HuH-7.5 (cell line): ENCODE data around the gene HIRIP3.
"Not testable (repeated sequence)": the region's sequence is repeated elsewhere in the genome, so short reads cannot be mapped to it uniquely, and the experiment has no call there.

Experiments used
- DNase-seq: peaks from one replicate; pipeline ENCODE4 v3.0.0; 2011; ENCODE audit warnings: low spot score

HIRIP3 gene

DNA sequence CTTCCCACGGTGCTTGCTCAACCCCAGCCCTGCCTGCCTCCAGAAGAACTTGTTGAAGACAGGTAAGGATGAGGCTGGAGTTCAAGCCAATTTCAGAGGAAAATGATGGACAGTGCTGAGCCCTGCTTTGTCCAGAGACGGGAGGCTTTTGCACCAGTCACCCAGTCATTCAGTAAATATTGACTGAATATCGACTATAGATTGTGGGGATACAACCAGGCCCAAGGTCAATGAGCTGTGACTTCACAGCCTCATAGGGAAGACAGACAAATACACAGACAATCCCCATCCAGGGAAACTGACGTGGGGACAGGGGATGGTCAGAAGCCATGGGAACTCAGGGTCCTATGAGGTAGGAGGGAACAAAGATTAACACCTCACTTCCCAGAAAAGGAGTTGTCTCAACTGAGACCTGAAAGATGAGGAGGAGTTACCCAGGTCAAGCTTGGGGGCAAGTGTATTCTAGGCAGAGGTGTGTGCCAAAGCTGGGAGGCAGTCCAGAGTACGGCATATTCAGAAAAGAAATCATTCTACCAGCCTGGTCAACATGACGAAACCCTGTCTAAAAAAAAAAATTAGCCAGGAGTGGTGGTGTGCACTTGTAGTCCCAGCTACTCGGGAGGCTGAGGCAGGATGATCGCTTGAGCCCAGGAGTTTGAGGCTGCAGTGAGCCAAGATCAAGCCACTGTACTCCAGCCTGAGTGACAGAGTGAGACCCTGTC is 21.3 kb upstream of the HIRIP3 start:
- no peak for DNase-seq

DNA sequence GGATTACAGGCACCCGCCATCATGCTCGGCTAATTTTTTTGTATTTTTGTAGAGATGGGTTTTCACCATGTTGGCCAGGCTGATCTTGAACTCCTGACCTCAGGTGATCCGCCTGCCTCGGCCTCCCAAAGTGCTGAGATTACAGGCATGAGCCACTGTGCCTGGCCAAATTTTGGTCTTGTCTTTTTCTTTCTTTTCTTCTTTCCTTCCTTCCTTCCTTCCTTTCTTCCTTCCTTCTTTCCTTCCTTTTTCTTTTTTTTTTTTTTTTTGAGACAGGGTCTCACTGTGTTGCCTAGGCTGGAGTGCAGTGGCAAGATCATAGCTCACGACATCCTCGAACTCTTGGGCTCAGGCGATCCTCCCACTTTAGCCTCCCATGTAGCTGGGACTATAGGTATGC is 20.0 kb upstream of the HIRIP3 start:
- DNase-seq, result not testable (repeated sequence)

DNA sequence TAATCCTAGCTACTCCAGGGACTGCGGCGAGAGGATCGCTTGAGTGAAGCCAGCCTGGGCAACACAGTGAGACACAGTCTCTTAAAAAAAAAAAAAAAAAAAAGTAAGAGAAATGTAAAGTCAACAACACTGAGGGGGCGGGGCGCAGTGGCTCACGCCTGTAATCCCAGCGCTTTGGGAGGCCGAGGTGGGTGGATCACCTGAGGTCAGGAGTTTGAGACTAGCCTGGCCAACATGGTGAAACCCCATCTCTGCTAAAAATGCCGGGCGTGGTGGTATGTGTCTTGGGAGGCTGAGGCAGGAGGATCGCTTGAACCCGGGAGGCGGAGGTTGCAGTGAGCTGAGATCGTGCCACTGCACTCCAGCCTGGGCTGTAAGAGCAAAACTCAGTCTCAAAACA is 17.2 kb upstream of the HIRIP3 start:
- DNase-seq, result not testable (repeated sequence)

DNA sequence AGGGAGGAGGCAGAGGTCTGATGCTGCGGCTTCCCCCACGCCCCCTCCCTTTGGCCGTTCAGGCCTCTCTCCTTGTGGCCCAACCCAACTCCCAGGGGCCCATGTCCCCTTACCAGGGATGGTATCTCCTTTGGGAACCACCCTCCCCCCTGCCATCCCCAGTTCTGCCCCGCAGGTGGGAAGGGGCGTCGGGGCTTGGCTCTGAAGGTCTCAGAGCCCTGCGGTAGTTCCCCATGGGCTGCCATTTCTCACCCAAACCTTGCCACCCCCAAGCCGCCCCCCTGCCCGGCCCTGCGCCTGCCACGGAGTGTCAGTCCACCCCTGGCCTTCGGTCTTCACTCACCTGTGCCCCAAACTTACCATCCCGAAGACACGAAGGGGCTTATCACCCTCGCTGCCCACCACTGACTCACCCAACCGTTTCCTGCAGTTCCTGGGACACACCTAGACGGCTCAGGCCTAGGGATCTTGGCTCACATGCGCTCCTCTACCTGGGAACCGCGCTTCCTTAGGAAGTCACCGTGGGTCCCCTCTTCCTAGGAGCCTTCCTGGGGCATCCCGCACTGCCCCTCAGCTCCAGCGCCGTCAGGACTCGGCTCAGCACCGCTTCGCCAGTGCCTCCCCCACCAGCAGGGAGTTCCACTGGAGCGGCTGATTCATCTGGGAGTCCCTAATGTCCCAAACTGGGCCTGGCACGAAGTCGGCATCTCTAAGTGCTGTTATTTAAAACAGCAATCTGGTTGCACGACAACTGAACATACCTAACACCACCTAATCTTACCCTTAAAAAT is 16.5 kb upstream of the HIRIP3 start:
- no peak for DNase-seq

DNA sequence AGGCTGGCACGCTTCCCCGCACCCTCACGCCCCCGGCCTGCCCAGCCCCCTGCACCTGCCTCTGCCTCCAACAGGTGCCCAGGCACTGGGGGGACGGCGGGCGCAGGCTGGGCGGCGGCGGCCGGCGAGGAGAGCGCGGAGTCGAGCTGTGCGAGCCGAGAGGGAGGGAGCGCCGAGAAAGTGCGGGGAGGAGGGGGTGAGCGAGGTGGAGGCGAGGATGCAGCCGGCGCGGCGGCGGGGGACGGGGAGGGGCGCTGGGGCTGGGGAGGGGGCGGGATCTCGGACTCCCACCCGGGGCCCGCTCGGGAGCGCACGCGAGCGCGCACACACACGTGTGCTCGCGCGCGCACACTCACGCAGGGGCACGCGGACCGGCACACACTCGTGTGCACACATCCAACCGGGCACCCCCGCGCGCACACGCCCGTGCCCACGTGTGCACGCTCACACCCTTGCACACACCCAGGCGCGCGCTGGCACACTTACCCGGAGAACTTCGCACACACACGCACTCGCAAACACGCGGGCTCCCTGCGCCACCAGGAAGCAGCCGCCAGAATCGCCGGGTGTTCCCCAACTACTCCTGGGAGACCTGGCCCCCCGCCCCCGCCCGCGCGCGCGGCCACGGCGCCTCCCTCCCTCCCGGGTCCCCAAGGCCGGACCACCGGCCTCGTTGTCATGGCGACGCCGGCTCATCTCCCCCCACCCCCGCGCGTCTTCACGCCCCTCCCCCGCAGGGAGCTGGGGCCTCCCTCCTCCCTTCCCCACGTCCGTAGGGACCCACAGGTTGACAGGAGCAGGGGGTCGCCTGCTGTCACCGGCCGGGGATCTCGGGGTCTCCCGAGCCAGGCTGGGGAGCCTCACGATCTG is 15.7 kb upstream of the HIRIP3 start, which contains the start of gene DOC2A:
TSS of gene DOC2A (minus strand) at position 184 of the 870 bp plus-strand sequence. CDS start 805 bp downstream, outside the sequence.
- no peak for DNase-seq

DNA sequence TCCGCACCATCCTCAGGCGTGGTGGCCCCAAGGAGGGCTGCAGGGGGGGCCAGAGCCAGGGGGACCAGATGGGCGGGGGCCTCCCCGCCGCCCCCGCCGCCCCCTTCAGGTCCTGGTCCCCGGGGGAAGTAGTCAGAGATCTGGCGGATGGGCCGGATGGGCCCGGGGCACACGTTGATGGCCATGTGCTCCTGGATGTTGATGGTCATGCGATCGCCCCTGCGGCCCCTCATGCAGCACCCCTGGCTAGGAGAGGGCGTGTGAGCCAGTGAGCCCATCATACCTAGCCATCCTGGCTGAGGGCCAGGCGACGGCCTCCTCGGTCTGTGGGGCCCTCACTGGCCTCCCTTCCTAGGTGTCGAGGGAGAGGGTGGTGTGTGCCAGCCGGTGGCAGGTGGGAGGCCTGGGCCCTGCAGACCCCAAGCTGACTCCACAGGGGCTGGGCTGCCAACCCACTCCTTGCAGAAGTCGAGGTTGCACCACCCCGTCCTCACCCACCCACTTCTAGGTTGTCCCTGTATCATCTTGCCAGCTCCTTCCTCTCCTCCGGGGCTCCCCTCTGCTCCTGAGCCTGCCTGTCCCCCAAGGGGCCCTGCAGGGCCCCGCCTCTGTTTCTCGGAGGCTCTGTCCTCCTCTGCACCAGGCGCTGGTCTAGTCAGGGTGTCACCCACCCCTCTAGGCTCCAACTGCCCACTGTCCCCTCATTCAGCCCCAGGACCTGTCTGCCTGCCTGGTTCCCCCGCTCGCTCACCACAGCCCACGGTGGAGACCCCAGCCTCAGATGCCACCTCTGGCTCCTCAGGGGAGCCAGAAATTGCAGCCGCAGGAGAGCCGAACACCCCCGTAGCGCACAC is 14.8 kb upstream of the HIRIP3 start:
- no peak for DNase-seq

DNA sequence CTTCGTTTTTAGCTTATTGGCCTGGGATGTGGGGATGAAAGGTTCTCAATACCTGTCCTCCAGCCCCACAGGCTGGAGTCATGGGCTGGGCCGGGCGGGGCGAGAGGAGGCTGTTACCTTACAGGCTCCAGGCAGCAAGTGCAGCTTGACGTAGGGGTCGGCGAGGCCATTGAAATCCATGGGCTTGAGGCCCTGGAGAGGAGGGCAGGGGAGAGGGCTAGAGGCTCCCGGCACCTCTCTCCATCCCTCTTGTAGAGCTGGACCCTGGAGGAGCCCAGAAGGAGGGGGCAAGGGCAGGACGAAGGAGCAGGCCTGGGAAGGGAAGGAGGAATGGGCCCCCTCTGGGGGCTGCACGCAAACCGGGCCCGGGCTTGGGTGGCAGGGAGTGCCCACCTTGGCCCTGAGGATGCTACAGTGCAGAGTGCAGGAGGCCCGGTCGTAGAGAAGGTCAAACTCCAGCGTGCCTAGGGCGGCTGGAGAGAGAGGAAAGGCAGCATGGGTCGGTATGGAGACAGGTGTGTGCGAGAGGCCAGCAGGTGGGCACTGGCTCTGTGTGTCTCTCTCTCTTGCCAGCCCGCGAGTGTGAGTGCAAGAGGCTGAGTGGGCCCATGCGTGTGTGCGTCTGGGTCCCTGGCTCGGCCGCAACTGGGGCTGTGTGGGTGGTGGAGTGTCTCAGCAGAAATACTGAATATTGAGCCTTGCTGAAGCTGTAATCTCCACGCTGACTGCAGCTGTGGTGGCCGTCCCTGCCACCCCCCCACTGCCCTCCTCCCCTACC is 13.9 kb upstream of the HIRIP3 start:
- no peak for DNase-seq

DNA sequence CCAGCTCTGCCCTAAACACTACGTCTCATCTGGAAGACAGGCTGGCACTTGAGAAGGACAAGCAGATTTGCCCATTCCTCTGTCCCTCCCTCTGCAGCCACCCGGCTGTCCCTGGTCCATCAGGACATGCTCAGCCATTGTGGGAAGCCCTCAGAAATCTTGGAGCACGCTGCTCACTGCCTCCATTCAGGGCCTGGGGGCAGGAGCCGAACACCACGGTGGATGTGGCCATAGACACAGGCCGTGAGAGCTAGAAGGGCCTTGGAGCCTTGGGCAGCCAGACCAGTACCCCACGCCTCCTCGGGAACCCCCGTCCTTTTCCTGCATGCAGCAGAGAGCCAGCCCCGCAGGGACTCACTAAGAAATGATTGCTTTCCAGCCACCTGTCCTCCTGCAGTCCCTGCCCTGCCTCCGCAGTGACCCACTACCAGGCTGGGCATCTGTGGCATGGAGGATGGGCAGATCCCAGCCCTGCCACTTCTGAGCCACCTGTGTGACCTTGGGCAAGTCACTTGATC is 12.0 kb upstream of the HIRIP3 start:
- no peak for DNase-seq

DNA sequence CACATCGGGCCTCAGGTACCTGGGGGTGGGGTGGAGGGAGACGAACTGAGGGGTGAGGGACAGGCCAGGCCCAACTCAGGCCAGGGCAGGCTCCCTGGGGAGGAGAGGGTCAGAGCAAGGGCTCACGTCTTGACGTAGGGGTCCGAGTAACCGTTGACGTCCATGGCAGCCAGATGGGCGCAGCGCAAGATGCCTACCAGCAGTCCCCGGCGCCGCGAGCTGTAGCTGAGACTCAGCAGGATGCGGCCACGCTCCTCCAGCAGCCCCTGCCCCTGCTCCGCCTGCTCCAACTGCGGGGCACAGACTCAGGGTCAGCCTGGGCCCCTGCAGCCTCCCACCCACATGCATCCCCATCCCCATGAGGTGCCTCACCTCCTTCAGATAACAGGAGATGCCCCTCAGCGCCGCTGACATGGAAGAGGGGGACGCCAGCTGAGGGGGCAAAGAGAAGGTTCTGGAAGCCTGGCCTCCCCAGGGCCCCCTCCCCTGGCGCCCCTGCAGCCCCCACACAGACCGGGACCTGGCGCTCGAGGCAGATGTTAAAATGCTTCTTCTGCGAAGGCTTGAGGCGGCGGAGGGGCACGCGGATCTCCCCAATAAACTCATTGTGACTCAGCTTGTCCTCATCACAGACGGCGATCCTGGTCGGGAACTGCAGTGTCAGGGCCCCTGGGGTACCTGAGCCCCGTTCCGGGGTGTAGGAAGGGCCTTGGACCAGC is 11.4 kb upstream of the HIRIP3 start:
- no peak for DNase-seq

DNA sequence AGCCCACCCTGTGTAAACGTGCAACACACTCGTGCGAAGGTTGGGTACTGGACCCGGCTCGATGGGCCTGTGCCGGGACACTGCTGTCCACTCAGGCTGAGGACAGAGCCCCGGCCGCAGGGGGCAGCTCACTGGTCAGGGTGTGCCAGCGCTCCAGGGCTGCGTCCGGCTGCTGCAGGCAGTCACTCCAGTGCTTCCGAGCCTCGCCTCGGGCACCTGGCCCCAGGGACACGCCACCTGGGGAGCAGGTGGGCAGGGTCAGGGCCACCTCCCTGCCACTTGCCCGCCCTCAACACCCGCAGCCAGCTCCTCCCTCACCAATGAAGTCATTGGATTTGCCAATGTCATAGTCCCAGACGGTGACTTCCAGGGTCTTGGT is 10.7 kb upstream of the HIRIP3 start:
- no peak for DNase-seq

DNA sequence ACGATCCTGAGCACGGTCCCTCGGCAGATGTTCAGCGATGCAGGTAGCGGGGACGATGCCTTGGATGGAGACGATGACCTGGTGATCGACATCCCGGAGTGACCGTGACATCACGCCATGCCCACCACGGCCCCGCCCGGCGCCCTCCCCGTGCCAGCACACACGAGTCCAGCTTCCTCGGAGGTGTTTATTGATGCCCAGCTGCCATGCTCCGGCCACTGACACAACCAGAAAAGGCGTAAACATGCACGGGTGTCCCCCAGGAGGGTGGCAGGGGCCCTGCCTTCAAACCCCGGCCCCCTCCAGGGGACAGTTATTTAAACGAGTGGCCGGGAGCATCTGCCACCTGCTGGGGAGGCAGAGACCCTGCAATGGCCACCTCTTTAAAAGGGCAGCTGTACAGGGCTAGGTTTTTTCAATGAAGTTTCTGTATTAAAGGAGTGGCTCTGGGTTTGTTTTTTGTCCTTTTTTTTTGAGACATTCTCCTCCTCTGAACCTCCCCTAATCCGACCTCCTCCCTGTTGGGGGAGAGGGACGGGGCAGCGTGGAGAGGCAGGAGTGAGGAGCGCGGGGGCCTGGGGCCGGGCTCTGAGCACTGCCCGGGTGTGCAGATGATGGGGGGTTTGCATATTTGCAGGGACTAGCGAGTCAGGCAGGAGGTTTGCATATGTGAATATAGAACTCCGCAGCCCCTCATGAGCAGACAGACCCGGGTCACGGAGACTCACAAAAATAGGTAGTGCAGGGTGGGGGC is 10.1 kb upstream of the HIRIP3 start:
- DNase-seq, result peak; percentile 89

DNA sequence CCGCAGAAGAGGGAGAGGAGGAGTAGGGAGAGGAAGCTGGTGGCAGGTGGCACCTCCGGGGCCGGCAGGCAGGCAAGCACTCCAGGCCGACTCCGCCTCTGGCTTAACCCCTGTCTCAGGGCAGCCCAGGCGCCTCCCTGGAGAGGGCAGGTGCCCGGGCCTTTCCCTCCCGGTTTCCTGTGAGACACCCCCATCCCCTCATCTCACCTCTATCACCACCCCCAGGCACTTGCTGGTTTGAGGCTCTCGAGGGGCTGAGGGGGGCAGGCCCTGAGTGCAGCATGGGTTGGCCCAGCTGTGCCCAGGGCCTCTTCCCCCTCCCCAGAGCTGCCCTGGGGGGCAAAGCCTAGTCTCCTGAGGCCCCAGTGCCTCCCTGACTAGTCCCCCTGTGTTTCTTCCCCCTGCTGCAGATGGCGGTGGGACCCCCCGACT is 9.4 kb upstream of the HIRIP3 start:
- DNase-seq, result no peak

DNA sequence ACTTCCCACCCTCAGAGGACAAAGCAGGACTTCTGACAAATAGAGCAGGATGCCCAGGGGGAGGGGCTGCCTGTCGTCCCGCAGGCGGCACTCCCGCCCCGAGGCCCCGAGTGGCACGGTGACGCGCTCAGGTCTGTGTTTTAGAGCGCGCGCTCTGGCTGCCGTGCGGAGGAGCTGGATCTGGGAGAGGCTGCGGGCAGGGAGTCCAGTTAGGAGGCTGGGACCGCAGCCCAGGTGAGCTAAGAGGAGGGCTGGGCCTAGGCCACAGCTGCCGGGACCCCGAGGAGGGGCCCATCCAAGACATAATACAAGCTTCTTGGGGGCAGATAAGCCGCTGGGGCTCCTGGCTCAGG is 9.0 kb upstream of the HIRIP3 start:
- no peak for DNase-seq

DNA sequence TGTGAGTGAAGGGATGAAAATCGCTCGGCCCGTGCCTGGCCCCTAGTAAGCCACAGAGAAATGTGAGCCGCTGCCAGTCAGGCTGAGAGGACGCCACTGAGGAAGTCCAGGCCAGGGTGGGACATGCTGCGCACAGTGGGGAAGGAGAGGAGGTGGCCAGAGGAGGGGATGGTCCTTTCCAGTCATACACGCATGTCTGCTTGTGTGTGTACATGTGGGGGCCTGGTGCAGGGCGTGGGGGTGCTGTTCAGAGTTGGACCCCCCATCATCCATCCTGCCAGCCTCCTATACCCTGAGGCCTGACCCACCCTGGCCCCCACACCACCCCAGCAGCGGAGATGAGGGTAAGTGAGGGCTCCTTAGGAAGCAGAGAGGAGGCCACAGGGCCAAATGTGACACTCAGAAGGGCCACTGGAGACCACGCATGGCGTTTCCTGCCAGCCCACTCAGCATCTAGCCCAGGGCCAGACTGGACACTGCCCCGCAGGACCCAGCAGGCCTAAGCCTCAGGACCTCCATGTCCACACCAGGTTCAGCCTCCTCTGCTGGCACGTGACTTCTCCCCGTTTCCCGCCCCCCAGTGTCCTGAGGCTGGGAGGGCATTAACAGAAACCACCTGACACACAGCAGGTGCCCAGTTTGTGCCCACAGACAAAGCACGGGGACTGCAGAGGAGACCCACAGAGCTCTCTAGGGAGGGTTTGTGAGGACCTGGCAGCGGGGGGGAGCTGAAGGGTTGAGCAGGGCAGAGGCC is 8.4 kb upstream of the HIRIP3 start:
- no peak for DNase-seq

DNA sequence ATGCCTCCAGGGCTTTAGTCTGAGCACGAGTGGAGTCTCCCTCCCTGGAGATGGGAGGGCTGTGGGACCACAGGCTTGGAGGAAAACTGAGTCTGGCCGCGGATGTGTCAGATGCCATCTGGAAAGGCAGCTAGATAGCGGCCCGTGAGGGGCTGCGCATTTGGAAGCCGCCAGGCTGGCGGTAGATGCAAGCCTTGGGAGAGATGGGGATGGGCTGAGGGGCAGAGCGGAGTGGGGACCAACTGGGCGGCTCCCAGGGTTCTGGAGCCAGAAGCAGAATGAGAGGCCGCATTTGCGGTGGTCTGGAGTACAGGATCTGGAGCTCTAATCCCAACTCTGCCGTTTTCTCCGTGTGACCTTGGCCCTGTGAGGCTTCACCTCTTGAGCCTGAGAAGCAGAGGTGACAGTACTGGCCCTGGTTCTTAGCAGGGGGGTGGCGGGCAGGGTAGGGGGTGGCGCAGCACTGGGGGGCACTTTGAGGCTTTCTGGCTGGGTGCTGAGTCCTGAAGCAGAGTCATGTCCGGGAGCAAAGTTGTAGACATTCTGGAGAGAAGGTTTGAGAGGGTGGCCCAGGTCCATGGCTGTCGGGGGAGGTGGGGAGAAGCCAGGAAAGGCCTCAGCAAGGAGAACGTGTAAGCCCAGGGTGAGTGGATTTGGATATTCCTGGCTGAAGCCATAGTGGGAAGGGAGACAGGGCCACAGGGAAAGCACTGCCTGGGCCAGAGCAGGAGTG is 7.4 kb upstream of the HIRIP3 start:
- DNase-seq, result no peak

DNA sequence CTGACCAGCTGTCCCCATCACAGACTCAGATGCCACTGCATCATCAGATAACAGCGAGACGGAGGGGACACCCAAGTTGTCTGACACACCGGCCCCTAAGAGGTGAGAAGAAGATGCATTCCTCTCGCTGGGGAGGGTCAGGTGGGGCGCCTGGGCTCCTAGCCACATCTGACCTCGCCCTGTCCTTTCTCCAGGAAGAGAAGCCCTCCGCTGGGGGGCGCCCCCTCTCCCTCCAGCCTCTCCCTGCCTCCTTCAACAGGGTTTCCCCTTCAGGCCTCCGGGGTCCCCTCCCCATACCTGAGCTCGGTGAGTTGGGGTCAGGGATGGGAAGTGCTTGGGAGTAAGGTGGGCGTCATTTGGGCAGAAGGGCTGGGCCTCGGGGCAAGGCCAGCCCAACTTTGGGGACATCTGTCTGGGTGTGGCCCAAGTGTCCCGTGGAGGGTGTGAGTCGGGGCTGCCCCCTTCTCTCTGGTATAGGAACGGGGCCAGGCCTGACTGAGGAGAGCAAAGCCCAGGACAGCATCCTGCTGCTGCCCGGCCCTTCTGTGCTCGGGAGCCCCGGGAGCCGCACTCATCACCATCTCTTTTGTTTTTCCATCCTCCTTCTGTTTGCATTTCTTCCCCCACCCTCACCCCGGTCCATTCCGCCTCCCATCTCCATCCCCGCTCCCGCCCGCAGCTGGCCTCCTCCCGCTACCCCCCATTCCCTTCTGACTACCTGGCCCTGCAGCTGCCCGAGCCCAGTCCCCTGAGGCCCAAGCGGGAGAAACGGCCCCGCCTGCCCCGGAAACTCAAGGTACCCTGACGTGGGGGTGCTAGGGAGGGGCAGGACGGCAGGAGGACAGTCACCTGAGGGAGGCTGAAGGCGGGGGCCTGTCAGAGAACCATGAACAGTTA is 5.6 kb upstream of the HIRIP3 start:
- DNase-seq, result no peak

DNA sequence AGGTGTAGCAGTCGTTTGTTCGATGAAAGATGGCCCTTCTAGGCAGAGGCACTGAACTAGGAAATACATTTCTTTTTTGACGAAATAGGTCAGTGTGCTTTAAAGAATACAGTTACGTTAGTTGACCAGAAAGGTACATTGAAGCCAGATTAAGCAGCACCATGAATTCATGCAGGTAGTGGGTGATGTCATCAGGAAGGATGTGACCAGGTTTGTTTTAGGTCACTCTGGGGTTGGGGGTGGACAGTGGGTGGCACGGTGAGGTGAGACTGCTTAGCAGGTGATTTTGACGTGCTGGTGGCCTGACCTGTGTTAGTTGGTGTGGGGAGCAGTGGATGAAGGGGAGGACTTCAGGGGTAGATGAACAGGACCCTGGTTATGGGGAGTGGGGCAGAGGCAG is 4.2 kb upstream of the HIRIP3 start:
- no peak for DNase-seq
